ENCODE data around the gene DNAJB4.

- no peak for TF ChIP-seq FOXP4 (CRISPR knock-in tag; IDR thresholded peaks at IDR 0.05)
- no peak for TF ChIP-seq ZNF142 (CRISPR knock-in tag; IDR thresholded peaks at IDR 0.05)
- TF ChIP-seq POLR2AphosphoS5 (IDR thresholded peaks at IDR 0.05; ENCODE audit: low read depth, low read length): no peak
- no peak for TF ChIP-seq BCL6 (CRISPR knock-in tag; IDR thresholded peaks at IDR 0.05)
- TF ChIP-seq CTCF (CRISPR knock-in tag; IDR thresholded peaks at IDR 0.05): no peak
- no peak for TF ChIP-seq JDP2 (CRISPR knock-in tag; IDR thresholded peaks at IDR 0.05; ENCODE audit: borderline replicate concordance)
- no peak for TF ChIP-seq MTF2 (CRISPR knock-in tag; IDR thresholded peaks at IDR 0.05; ENCODE audit: borderline replicate concordance)
- TF ChIP-seq ZNF687 (CRISPR knock-in tag; IDR thresholded peaks at IDR 0.05): no peak
- TF ChIP-seq ZNF614 (CRISPR knock-in tag; IDR thresholded peaks at IDR 0.05; ENCODE audit: borderline replicate concordance): no peak
These were observed 49.0 kb upstream of the DNAJB4 start for GRCh38 chr1:77955709-77956108.
